RWPE1 (cell line): Measurements from ENCODE around the gene TMEM244.
"Not testable (repeated sequence)": the region's sequence is repeated elsewhere in the genome, so short reads cannot be mapped to it uniquely, and the experiment has no call there.

Source experiments
- CTCF ChIA-PET: fragments of 350-600 bp; sonication (Branson Sonifier 250); formaldehyde crosslinking; extraction: SDS; loops from one replicate; lab custom pipeline; 2021; lab: Yijun Ruan, JAX
- POLR2A ChIA-PET: fragments of 400-600 bp; formaldehyde crosslinking; extraction: SDS; loops from one replicate; lab custom pipeline; 2020; ENCODE audit warnings: antibody characterized with exemption; ENCODE audit not compliant: low non-redundant PET; lab: Yijun Ruan, JAX
- DNase-seq: peaks from one replicate; pipeline ENCODE4 v3.0.0; 2012; ENCODE audit warnings: low spot score
- H3K27ac ChIP-seq: fragments of 450-650 bp; 2 replicates; pipeline ENCODE4 v1.5.1; 2017
- CTCF ChIP-seq: fragments of 450-650 bp; conservative IDR thresholded peaks from 2 replicates; pipeline ENCODE4 v1.5.1; 2017; ENCODE audit warnings: low read depth, mild to moderate bottlenecking

The TMEM244 gene

GRCh38 chr6:129889580-129889979, 28.5 kb upstream of the TMEM244 start:
- CTCF ChIA-PET = interaction anchor here (0.6 kb wide), 1 partner anchor 45 kb away, joined by 3 read pairs; no protein-coding TSS in a partner anchor

GRCh38 chr6:129886401-129887155, 25.5 kb upstream of the TMEM244 start:
- H3K27ac ChIP-seq = no peak overlapping the region
- CTCF ChIA-PET = interaction anchor here (1.0 kb wide), 1 partner anchor 58 kb away, joined by 3 read pairs; no protein-coding TSS in a partner anchor

More at GRCh38 chr6:129889580-129889979, 28.5 kb upstream of the TMEM244 start:
- DNase-seq = peak; percentile 65
- no peak overlapping the region for H3K27ac ChIP-seq
- POLR2A ChIA-PET = no interaction called here
- no peak for TF ChIP-seq CTCF

GRCh38 chr6:129884211-129884610, 23.1 kb upstream of the TMEM244 start:
- no peak for TF ChIP-seq CTCF
- H3K27ac ChIP-seq = no peak overlapping the region
- ChIA-PET POLR2A (no interaction called here), CTCF (no interaction called here)
- no peak for DNase-seq

More at GRCh38 chr6:129886401-129887155, 25.5 kb upstream of the TMEM244 start:
- POLR2A ChIA-PET = no interaction called here
- TF ChIP-seq CTCF = no peak
- no peak for DNase-seq

GRCh38 chr6:129882510-129883023, 21.5 kb upstream of the TMEM244 start:
- ChIA-PET CTCF (no interaction called here), POLR2A (no interaction called here)
- H3K27ac ChIP-seq = no peak overlapping the region
- DNase-seq = no peak
- no peak for TF ChIP-seq CTCF

- DNase-seq, POLR2A ChIA-PET, H3K27ac ChIP-seq, CTCF ChIA-PET: not testable (repeated sequence)
Measured at GRCh38 chr6:129877894-129878293, 16.8 kb upstream of the TMEM244 start.

GRCh38 chr6:129875610-129876520, 14.8 kb upstream of the TMEM244 start:
- POLR2A ChIA-PET = no interaction called here
- no peak overlapping the region for H3K27ac ChIP-seq

More at GRCh38 chr6:129875610-129876520, 14.8 kb upstream of the TMEM244 start:
- CTCF ChIA-PET = interaction anchor here (0.7 kb wide), 2 partner anchors 566 to 1675 kb away, joined by 3 to 5 read pairs; no protein-coding TSS in a partner anchor
- DNase-seq = no peak
- no peak for TF ChIP-seq CTCF
